HG02870 (cell line): ENCODE results near the gene SERINC1.
"Not testable (repeated sequence)": the region's sequence is repeated elsewhere in the genome, so short reads cannot be mapped to it uniquely, and the experiment has no call there.

Source experiments
- ATAC-seq: cut with Tn5 transposase; IDR thresholded peaks from one replicate; pipeline ENCODE4 v1.9.1; 2021; ENCODE audit warnings: mild to moderate bottlenecking, moderate library complexity; ENCODE audit not compliant: unreplicated experiment

The SERINC1 gene

DNA sequence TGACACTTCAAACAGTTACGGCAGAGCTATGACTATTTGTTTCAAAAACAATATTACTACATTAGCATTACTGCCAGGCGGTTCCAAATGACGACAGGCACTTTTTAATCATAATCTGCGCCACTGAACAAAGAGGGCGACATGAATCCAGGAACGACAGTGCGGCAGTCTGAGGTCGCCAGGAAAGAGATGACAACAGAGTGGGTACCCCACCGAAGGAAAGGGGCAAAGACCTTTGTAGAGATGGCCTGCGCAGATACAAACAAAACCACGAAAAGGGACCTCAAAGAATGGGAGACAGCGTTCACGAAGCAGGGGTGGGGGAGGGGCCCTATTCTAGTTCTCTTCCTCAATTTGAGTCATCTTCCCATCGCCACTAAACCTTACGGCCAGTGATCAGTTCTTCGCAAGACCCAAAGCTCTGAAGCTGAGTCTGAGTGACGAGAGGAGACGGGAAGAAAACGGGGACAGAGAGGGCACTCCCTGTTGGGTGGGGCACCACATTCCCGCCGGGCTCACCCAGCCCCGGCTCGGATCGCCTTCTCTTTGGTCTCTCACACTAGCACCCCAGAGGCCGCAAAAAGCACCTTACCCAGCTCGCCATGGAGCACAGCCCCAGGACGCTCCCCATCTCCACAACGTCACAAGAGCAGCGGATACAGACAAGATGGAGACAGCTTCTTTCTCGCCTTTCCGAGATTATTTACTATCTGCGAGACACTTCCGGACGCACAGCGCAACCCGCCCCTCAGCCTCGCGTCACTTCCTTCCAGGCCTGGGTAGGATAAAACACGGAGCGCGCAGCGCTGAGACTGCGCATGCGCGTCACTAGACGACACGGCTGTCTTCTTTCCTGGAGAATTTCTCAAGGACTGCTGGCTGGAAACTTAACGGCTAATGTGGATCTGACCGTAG is at the start of gene SERINC1:
SERINC1 (minus strand) TSS at position 701 of the 915 bp plus-strand sequence; CDS start at position 631, 70 bp downstream.
- ATAC-seq = peak; percentile 99

DNA sequence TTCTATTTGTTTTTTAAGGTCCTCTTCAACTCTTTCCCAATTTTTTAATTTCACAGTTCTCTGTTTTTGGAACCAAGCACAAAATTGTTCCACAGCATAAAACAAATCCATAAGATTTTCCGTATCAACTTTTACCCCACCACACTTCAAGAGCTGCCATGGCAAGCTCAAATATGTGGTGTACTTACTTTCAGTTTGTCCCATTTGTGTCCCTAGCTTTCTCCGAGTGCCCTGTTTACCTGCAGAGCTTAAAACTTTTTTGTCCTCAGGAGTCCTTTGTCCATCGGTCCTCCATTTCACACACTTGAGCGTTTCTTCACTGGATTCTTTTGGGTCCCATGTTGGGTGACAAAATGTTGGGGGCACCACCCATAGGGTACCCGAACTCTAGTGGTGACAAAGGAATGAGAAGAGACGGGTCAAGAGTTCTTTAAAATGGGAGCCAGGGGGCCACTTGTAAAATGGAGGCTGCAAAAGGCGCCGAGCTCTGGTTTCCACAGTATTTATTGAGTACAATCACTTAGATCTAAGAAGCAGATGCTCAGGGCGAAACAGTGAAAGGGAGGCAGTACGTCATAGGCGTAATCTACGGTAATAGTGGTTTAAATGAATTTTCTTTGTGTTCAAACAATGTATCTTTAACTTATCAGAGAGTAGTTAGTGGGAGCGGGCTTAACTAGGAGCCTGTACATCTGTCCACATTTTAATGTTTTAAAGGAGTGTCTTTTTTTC is 39.8 kb upstream of the SERINC1 start:
- ATAC-seq = no peak

DNA sequence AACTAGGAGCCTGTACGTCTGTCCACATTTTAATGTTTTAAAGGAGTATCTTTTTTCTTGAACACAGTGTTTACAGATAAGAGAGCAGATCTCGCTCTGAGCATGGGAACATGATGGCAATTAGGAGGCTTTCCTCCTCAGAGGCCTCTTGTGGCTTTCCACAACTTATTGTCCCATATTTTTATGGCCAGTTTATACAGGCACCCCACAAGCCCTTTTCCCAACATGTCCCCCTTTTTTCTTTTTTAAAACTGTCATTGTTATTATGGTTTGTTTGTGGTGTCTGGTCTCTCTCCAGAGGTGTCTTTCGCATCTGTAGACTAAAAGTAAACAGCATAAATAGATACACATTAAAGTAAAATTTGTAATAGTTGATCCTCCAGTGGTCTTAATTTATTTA is 33.6 kb upstream of the SERINC1 start:
- not testable (repeated sequence) for ATAC-seq

DNA sequence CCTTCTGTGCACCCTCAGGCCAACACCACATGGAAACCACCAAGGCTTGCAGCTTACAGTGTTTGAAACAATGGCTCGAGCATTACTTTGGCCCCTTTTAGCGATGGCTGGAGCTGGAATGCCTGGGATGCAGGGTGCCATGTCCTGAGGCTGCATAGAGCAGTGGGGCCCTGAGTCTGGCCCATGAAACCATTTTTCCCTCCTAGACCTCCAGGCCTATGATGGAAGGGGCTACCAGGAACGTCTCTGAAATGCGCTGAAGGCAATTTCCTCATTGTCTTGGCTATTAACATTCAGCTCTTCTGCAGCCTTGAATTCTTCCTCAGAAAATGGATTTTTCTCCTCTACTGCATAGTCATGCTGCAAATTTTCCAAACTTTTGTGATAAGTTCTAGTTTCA is 29.9 kb upstream of the SERINC1 start:
- ATAC-seq = no peak

DNA sequence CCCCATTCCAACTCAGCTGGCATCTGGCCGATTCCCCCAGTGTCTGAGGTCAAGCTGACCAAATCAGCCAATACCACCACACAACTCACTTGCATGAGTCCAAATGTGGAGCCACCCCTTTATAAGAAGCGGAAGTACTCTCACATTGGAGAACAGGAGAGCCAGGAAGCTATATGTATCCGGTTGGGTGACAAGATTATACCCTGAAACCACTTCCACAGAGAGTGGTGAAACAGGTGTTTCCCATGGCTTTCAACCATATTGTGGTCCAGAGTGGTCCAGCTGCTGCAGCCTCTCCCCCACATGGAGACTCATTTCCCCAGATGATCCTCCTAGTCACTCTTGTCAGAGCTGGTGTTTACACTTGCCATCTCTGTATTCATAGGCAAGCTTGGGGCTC is 24.0 kb upstream of the SERINC1 start:
- peak; percentile 53 for ATAC-seq

DNA sequence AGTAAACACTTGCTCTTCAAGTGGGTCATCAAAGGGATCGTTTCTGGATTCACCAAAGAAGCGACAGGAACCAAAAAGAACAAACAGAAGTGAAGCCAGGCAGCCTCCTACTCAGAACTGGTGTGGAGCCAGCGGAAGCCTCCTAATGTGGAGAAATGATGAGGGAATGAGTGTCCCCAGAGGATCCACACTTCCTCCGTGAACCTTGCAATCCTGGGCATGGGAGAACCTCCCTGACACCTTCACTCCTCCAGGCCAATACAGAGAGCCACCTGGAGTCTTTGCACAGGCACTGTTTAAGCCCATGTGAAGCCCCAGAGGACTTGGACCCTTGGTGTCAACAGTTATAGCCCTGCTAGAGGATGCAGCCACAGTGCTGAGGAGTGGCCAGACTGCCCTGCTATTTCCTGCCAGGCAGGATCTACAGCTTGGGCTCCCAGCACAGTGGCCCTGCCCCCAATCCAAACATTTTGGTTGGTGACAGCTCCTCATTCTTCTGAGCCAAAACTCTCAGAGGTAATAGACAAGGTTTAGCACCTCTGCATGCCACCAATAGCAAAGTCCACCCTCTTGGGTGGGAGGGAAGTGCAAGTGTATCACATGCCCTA is 23.2 kb upstream of the SERINC1 start:
- ATAC-seq = no peak

DNA sequence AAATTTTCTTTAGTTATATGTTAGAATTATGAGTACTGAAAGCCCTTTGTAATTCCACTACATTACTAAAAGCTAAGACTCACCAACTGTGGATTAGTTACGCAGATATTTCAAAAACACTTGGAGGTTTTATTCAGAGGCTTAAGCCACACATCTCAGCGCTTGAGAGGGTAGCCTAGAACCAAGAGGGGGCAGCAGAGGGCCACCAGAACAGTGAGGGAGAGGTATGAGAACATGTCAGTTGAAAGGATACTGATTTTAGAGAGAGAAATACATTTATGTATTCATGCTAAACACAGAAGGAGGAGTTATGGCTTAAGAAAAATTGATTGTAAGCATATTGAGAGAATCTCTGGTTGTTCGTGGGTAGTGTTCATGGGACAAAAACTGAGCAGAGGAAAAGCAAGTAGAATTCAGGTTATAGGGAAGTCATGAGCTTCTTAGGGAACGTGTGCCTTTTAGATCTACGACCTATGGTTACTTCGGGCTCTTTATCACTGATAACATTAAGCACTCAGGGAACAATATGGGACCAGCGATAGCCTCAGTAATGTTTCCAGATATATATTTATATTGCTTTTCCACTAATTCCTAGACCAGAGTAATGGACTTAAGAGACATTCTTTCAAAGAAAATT is 20.4 kb upstream of the SERINC1 start:
- peak; percentile 93 for ATAC-seq

DNA sequence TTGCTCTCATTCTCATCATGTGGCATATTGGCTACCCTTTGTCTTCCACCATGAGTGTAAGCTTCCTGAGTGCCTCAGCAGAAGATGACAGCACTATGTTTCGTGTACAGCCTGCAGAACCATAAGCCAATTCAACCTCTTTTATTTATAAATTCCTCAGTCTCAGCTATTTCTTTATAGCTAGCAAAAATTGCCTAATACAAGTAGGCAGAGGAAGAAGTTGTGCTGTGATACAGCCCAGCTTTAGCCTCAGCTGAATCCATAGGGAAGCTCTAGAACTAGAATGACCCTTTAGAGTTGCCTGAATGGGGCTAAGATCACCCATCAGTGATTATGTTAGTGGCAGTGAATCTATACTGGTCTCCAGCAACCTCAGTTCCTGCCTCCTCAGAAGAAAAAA is 19.0 kb upstream of the SERINC1 start:
- no peak for ATAC-seq

DNA sequence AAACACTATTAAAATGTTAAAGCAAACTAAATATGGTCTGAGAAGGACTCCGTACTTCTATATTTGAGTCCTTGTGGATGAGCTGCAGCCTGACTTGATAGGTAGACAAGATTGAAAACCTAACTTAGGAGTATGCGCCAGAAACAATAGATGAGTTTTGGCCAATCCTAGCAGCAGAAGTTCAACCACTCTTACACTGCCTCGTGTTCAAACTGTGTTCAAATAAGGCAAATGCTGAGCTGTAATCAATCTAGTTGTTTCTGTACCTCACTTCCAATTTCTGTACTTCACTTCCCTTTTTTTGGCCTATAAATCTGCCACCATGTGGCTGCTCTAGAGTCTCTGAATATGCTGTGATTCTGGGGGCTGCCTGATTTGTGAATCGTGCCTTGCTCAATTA is 13.2 kb upstream of the SERINC1 start:
- ATAC-seq = peak; percentile 85

DNA sequence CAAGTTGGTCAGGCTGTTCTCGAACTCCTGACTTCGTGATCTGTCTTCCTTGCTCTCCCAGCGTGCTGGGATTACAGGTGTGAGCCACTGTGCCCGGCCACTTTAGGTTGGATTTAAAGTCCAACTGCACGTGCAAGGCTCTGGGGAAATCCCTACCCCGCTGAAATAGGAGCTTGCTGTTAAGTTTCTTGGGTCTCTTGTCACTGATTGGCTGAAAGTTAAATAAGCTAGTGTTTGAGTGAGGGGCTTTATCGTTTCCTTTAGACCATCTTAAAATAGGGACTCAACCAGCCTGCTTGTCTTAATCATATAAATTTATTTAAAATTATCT is 11.1 kb upstream of the SERINC1 start:
- ATAC-seq = no peak

DNA sequence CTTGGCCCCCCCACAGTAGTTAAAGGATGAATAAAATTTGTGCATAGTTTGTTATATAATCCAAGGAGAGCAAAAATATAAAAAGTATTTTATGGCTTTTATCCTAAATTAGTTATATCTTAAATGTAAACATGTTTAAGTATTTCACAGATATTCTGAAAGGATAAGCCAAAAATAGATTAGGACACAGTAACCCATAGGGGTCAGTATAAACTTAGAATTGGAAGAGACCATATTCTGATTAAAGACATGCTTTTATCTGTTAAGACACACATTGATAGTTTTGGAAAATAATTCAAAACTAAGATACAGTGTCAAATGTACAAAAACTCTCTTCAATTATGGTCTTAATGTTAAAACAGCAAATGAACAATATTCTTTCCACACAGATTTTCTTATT is 4.5 kb upstream of the SERINC1 start:
- ATAC-seq = no peak

DNA sequence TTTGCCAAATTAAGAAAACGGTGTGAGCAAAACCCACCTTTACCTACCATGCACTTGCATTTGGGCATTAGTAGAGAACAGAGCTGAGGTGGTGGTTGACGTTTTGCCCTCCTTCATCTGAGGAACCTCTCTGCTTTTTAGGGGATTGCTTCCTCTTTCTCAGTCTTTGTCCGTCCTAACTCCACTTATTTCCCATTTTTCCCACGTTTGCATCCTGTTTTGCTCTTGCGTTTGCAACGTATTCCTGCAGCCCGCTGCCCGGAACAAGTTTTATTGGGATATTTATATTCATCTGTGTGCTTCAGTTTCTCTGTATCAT is 374 bp upstream of the SERINC1 start:
- peak; percentile 50 for ATAC-seq

DNA sequence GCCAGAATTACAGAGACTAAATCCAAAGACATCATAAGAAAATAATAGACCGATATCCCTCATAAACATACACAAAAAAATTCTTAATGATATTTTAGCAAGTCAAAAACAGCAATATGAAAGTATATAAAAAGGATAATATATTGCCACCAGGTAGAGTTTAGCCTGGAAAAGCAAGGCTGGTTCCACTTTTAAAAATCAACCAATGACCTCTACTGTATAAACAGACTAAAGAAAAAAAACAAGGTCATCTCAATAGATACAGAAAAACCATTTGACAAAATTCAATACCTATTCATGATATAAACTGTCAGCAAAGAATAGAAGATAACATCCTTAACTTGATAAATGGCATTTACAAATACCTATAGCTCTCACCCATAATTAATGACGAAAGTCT is 9.7 kb downstream of the SERINC1 start:
- ATAC-seq = no peak

DNA sequence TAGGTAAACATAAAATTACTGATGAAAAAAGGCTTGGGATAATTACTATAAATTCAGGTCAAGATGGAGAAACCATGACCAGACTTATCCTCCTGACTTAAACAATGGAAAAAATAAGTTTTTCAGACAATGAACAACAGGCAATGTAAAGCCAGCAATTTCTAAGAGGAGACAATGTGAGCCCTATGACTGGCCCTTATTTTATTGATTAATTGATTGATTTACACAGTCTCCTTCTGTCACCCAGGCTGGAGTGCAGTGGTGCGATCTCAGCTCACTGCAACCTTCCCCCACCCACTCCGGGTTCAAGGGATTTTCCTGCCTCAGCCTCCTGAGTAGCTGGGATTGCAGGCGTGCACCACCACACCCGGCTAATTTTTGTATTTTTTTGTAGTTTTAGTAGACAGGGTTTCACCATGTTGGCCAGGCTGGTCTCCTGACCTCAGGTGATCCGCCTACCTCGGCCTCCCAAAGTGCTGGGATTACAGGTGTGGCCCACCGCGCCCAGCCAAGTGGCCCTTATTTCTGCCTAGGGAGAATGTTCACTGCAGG is 11.7 kb downstream of the SERINC1 start:
- not testable (repeated sequence) for ATAC-seq

DNA sequence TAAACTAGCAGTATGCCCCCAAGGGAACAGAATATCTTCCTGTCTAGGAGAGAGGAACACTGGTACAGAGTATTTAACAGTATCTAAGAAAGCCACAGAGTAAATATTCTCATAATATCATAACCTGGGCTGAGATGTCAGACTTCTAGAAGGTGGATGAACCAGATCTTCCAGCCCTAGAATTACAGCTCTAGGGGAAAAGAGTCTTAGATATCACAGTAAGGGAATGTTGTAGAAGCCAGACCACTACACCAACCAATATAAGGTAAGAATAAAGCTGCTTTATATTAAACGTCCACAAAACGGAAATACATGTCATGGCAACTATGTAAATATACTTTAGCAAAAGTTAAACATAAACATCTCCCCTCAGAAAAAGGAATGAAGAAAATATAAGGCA is 12.4 kb downstream of the SERINC1 start:
- no peak for ATAC-seq

DNA sequence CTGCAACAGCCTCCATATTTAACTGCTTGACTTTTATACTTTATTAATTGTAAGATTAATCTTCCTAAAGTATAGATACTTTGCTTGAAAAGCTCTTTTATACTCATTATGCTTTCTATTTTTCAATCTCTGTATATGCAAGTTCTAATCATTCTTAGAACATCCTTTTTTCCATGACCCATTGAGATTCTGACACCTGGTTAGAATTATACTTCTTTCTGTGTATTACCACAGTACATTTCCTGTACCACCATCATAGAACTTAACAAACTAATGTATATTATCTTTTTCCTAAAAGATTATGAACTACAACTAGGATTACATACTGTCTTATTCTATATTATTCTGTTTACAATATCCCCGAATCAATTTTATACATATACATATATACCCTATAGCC is 13.5 kb downstream of the SERINC1 start:
- no peak for ATAC-seq

DNA sequence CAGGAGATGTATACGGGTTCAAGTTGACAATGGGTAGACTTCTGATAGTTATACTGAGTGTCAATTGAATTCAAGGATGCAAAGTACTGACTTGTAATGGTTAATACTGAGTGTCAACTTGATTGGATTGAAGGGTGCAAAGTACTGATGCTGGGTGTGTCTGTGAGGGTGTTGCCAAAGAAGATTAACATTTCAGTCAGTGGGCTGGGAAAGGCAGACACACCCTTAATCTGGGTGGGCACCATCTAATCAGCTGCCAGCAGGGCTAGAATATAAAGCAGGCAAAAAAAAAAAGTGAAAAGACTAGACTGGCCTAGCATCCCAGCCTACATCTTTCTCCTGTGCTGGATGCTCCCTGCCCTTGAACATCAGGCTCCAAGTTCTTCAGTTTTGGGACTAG is 16.5 kb downstream of the SERINC1 start:
- ATAC-seq = not testable (repeated sequence)

DNA sequence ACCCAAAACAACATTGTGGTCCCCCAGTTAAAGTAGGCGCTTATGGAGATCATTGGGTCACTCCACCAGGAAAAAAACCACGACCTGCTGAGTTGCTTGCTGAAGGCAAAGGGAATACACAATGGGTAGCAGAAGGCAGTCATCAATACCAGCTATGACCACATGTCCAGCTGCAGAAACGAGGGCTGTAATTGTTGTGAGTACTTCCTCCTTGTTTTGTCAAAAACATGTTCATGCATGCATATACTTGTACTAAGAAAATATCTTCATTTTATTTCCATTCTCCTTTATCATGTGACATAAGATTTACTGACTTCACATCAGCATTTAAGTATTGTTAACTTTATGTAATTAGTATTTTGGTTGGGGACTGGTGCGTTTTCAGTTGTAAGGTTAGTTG is 16.9 kb downstream of the SERINC1 start:
- ATAC-seq = no peak

DNA sequence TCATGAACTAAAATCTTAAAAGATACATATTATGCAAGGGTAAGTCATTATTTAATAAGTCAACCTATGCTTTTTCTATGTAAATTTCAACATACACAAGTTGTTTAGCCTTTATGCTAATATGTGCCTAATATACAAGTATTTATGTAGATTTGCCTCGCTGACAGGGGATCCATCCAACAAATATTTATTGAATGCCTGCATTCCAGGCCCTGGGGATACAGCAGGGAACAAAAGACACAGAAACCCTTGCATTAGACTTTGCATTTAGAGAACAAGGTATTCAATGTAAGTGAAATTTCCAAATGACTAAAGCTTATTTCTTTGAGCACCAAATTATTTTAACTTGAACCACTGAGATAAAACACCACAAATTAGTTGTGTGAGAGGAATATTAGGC is 19.1 kb downstream of the SERINC1 start:
- no peak for ATAC-seq

DNA sequence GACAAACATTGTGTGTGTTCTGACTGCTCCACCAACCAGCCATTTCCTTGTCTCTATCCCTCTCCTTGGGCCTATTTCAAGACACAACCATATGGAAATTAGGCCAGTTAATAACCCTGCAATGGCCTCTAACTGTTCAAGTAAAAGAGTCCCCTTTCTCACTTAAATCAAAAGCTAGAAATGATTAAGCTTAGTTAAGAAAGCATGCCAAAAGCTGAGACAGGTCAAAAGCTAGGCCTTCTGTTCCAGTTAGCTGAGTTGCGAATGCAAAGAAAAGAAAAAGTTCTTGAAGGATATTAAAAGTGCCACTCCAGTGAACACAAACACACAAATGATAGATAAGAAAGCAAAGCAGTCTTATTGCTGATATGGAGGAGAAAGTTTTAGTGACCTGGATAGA is 22.5 kb downstream of the SERINC1 start:
- ATAC-seq = peak; percentile 72

DNA sequence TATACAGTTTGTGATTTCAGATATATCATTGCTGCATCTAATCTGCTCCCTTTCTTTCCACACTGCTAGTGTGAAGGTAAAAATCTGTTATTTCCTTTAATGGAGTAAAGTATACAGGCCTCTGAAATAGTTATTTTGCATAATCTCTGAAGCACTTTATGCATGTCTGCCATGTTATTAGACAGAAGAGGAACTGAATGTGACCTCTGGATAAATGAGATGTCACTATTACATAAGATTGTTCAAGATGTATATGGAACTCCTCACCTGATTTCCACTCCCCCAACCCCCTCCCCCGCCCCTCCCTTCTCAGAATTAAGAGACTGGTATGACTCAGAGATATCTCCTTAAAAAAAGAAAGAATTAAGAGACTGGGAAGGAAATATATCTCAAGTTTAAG is 26.3 kb downstream of the SERINC1 start:
- no peak for ATAC-seq
